GM19372 (cell line): ENCODE results near the gene SETD5.

Experiments
- ATAC-seq: cut with Tn5 transposase; IDR thresholded peaks from one replicate; pipeline ENCODE4 v1.9.1; 2021; ENCODE audit warnings: mild to moderate bottlenecking, low read depth, moderate library complexity; ENCODE audit not compliant: unreplicated experiment

Gene SETD5

DNA sequence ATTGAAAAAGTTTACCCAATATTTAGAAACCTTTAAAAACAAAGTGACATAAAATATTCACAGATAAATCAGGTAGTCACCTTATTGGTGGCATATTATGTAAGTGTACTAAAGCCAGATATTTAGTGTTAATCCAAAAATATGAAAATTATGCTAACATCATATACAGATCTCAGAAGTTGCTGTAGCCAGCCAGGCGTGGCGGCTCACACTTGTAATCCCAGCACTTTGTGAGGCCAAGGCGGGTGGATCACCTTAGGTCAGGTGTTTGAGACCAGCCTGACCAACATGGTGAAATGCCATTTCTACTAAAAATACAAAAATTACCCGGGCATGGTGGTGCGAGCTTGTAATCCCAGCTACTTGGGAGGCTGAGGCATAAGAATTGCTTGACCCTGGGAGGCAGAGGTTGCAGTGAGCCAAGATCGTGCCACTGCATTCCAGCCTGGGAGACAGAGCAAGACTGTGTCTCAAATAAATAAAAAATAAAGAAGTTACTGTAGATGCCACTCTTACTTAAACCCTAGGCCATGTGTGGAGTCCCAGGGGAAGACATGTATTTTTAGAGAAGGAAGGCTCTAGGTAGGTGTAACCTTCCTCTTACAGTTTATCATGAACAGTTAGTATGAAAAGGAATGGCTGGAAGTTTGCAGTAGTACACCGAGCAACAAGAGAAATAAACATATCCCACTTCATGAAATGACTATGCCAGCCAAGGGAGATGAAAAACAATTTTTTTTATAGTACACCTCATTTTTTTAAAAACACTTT lies 9.6 kb downstream of the SETD5 start:
- no peak for ATAC-seq

DNA sequence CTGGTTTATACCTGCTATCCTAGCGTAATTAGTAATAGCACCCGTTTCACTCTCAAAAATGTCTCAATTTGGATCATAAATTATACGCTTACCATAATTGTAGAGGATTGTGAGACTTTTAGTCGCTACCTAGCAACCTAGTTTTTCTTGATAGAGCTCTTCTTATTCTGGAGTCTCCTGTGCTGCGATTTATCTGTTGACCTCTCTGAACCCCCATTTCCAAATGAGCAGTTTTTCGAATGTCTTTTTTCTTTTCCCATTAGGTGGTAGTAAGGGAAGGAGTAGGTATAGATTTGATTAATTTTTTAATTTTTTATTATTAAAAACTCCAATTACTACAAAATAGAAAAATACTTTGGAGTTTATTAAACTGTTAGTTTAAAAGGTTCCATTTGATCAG lies 10.6 kb downstream of the SETD5 start:
- no peak for ATAC-seq

DNA sequence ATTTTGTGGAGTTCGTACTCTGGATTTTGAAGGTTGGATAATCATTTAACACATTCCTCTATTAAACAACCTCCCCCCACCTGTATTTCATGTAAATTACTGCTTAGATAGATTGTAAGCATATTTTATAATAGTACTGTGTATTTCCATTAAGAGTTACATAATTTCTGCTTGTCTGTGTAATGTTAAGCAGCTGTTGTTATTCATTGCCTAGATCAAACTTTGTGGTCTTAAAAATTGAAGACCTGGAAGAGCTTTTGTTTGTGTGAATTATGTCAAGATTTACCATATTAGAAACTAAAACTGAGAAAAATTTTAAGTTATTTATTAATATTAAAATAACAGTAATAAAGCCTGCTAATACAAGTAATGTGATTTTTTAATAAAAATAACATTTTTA lies 11.1 kb downstream of the SETD5 start:
- no peak for ATAC-seq

DNA sequence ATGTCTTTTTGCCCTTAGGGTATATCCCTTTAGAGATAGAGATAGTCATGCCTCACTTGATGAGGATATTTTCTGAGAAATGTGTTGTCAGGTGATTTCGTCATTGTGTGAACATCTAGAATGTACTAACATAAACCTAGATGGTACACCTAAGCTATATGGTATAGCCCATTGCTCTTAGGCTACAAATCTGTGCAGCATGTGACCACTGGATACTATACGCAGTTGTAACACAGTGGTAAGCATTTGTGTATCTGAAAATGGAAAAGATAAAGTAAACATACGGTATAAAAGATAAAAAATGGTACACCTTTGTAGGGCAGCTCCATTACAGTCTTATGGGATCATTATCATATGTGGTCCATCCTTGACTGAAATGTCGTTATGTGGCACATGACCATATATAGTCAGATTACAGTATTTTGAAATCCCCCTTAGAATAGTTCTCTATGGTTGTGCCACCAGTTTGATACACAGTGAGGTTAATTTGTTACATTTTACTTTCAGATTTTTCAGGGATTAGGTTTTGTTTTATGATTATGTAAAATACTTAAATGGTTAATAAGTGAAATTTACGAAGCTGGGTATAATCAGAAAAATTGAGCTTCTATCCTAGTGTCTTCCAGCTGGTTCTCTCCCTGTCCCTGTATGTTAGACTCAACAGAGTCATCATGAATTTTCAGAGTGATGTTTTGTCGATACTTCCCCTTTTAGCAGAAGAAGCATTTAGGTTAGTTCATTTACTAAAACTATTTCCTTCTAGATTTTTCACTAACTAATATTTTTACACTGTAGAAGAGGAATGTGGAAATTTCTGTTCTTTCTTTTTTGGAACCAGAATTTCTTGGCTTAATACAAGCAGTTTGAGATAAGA lies 12.8 kb downstream of the SETD5 start:
- no peak for ATAC-seq

DNA sequence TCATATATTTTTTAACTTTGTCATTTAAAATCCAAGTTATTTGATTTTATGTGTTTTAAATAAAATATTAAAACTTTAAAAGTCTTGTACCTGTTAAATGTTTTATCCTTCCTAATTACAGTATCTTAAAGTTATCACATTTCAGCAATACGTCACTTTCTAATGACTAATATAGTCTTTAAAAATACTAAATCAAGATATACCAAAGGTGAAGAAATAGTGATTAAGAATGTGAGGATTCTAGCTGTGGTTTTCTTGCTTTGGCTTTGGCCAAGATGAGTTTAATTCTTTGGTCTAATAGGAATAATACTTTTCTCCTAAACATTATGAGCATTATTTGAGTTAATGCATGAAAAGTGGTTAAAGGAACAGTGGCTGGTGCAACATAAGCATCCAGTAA lies 13.9 kb downstream of the SETD5 start:
- no peak for ATAC-seq

DNA sequence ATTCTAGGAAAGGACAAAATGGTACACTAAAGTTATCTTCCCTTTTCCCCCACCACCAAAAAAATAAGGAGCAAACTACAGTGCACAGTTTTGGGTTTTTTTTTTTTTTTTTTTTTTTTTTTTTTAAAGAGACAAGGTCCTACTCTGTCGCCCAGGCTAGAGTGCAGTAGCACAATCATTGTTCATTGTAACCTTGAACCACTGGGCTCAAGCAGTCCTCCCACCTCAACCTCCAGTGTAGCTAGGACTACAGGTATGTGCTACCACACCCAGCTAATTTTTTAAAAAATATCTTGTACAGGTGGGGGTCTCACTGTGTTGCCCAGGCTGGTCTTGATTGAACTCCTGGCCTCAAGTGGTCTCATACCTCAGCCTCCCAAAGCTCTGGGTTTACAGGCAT lies 14.9 kb downstream of the SETD5 start:
- ATAC-seq, result no peak

DNA sequence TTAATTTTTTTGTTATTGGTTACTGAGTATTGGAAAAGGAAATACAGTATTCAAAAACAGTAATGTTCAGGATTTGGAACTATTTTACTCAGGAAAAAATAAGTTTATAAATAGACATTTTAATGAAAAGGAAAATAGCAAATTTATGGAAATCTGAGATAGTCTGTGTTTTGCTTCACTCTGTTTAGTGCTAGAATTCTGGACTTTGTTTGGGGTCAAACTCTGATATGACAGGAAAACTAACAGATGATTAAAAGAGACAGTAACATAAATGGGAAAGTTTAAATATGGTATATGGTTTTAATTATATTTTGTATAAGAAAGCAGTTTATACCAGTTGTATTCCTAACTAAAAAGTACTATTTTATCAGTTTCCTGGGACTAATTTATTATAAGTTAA lies 17.4 kb downstream of the SETD5 start:
- ATAC-seq, result no peak

DNA sequence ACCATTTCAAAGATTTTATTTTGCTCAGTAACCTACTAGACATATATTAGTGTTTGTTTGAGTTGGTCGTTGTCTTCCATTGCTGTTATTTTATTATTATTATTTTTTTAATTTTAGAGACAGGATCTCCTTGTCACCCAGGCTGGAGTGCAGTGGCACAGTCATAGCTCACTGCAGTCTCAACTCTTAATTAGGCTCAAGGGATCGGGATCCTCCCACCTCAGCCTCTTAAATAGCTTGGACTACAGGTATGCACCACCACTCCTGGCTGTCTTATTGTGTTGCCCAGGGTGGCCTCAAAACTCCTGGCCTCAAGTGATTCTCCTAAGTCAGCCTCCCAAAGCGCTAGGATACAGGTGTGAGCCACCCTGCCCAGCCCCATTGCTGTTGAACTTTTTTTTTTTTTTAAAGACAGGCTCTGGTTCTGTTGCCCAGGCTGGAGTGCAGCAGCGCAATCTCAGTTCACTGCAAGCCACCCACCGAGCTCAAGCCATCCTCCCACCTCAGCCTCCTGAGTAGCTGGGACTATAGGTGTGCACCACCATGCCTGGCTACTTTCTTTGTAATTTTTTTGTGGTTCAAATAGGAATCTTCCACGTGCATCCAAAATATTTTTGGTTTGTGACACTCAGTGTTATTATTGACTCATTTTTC lies 18.2 kb downstream of the SETD5 start:
- ATAC-seq, result no peak

DNA sequence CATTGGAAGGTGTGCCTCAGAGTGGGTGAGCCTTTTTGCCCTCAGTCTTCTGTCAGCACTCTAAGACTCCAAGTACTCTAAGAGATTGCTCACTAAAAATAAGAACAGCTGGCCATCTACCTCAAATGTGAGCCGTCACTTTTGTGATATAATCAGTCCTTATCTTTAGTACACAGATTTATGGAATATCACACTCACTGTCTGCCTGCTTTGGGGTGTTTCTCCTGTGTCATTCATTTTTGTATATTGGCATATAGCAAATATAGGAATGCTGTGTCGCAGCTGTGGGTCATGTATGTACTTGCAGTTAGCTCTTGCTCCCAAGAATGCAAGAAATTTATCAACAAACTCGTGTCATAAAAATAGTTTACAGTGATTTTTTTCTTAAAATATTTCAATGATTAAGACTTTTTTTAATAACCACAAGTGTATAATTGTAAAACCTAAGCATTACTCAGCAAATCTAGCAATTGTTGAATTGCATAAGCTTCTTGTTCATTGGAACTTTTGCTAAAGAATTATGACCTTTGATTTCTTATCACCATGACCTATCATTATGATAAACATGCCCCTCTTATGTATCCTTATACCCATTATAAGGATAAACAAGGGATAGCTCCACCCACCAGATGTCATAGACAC lies 18.8 kb downstream of the SETD5 start:
- ATAC-seq, result no peak

DNA sequence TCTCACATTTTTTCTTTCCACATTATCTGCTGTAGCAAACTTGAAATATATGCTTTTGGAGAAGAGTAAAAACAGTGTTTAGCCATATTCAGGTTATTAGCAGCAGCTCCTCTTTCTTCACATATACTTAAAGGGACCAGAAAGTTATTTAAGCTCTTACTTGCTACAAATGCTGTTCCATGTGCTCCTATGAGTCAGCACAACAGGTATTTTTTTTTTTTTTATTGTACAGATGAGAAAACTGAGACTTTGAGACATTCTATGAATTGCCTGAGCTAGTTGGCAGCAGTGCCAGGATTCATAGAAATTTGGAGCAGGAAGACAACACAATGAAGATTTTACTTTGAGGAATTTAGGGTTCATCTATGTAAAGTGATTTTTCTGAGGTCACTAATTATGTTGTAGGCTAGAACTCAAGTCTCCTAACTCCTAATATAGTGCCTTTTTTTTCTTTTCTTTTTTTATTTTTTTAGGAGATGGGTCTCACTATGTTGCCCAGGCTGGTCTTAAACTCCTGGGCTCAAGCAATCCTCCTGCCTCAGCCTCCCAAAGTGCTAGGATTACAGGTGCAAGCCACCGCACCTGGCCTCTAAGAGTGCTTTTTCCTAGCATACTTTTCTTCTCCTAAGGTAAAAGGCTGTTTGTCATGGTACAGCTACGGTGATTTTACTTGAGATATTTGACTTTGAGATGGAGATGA lies 23.6 kb downstream of the SETD5 start:
- ATAC-seq, result no peak

DNA sequence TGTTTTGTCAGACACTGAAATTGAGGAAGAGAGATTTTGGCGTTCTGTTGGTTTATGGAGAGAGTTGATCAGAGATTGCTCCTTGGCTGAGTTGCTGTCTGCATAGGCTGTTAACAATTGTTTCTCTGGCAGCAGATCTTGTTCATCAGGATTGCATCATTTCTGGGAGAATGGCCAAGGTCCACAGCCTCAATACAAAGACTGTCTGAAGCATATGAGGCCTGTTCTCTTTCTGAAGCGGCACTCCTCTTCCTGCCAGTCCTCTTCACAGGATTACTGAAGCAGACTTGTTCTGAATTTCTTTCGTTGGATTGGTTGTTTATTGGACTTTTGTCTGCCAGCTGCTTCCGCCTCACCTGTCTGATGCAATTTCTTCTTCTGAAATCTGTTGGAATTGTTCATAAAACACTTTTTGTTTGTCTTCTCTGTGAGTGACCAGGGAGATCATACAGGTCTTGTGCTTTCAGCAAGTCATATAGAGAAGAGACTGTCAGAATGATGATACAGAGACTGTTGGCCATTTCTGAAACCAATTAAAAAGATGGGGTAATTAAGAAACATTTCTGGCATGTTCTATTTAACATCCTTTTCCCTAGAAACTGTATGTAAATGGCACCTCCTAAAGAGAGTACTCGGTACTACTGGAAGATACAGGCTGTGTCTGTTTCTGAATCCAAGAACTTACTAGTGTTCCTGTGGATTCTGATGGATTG lies 25.5 kb downstream of the SETD5 start:
- no peak for ATAC-seq

DNA sequence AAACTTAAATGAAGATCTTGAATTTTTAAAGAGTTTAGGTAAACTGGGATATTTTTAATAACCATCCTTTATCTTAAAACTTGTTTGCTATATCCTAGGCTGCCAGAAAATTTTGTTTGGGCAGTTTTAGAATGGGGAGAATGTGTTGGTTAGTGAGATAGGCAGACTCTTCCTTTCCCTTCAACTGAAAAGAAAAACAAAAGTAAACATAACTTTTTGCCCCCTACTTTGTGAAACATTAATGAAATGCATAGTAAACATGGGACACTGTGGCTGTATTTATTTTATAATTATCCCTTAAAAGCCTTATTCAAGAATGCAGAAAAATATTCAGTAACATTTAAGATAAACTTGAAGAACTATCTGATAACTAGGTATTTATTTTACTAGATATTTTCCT lies 31.0 kb downstream of the SETD5 start:
- no peak for ATAC-seq

DNA sequence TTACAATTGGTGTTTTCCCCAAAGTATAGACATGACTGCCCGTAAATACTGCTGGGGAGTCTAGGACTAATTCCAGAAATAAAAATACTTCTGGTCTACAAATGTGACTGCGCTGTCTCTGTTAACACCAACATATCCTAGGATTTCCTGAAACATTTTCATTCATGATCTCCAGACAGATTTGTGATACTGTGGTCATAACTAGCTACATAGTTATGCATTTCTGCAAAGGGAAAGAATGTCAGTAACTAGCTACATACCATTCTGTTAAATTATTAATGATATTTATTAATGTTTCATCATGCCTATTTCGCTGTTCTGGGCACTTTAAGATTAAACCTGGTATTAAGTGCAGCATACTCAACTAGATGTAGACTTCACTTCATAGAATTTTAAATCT lies 33.3 kb downstream of the SETD5 start:
- ATAC-seq, result no peak

DNA sequence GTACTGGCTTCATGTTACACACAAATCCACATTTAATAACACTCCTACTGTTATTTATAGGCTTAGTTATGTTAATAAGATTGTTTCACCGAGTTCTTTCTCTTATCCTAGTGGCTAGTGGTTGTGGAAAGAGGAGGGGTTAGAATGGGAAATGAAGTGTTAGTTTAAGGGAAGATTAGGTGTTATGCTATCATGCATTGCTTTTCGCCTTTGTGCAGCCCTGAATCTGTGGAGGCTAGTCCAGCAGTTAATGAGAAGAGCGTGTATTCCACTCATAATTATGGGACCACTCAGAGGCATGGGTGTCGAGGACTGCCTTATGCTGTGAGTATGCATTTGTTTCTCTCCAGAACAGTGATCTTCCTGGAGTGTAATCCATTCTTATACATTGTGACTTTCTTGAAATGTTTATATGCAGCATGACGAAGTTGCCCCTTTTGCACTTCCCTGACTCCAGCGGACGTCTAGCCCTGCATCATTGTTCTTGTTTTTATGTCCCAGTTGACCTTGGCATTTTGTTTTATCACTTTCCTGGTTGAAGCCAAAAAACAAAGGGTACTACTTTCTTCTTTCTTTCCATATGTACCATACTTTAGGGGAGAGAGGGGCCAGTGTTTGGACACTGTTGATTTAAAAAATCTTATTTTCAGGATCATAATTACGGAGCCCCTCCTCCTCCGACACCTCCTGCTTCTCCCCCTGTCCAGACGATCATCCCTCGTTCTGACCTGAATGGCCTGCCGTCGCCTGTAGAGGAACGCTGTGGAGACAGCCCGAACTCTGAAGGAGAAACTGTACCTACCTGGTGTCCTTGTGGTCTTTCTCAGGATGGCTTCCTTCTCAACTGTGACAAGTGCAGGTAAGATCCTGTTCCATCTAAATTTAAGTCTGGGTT lies 36.5 kb downstream of the SETD5 start:
- ATAC-seq, result no peak

DNA sequence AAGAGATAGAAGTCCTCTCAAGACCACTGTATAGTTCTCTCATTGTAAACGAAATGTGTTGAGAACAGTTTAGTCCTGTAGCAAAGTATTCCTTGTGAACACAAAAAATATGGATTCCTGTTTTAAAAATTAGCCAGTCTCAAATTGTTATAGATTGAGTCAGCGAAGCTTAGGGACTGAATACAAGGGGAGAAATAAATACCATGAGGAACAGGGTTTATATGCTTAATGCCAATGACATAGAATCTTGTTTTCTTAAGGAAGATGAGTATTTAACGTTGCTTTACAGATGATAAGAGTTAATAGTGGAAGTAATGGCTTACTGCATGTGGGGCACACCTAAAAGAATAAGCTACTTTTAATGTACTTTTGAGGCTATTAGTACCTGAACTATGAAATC lies 37.9 kb downstream of the SETD5 start:
- no peak for ATAC-seq

DNA sequence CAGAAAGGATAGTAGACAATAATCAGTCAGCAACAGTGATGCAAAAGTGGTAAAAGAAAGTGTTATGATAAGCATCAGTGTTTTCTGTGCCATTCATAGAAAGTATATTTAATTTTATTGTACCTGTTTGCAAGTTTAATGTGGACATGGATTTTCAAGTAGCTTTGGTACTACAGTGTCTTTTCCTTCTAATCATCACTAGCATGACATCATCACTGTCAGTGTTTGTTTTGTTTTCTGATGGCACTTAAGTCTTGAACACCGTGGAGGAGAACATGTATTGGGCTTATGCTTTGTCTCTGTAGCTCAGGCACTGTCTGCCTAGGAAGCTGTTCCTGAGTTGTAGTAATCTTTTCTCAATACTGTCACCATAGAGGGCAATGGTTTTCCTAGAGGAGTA lies 41.9 kb downstream of the SETD5 start:
- ATAC-seq, result no peak

DNA sequence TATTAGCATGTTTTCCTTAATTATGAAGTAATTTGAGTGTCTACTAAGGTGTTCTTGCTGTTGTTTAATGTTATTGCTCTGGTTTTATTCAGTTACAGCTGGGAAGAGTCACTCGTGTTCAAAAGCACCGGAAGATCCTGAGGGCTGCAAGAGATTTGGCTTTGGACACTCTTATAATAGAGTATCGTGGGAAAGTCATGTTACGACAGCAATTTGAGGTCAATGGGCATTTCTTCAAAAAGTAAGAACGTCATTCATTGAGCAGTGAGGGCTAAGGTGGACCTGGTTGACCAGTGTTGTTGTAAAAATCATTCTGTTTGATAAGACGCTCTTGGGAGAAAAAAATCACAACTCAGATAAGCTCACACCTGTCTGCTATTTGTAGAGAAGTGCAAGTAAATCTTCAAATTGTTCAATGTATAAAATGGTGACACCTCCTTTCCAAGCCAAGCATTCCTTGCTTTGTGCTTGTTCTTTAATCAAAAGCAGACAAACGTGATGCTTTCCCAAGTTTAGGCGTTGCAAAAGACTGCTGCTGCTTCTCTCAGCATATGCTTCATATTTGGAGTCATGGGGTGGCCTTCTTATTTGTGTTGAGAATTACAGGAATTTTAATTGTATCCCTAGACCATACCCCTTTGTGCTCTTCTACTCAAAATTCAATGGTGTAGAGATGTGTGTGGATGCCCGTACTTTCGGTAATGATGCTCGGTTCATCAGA lies 44.2 kb downstream of the SETD5 start:
- ATAC-seq, result no peak

DNA sequence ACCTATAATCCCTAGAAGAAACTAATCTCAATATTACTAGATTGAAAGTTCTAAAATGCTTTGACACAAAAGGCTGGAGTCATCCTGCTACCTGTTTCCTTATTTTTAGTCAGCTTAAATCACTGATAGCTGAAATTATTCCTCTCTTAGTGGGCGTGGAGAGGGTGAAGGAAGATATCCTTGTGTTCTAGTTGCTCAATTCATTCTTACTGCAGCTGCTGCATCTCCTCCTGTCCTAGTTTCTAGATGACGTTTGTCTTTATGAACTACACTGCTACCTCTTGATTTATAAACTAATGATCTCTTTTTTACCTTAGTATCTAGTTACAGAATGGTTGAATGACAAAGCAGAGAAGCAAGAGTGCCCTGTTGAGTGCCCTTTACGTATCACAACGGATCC lies 50.7 kb downstream of the SETD5 start:
- no peak for ATAC-seq
